NCI-H1417 treated with DMSO at 0.1 percent for 48 hours (cell line): ENCODE measurements around the gene MED16.
A peak's percentile ranks its signal among the peaks of the same experiment; 100 is the strongest.

Experiments used
- DNase-seq: peaks from one replicate; lab custom pipeline; 2025; lab: John Stamatoyannopoulos, UW

The MED16 gene

GRCh38 chr19:871446-872265, 21.3 kb downstream of the MED16 start:
- no peak for DNase-seq

- no peak for DNase-seq
These were observed 22.0 kb downstream of the MED16 start for GRCh38 chr19:870963-871401.

- no peak for DNase-seq
These were observed 22.7 kb downstream of the MED16 start for GRCh38 chr19:870314-870713.

- no peak for DNase-seq
These were observed 23.5 kb downstream of the MED16 start for GRCh38 chr19:869245-870177.

- DNase-seq: no peak
These were observed 24.3 kb downstream of the MED16 start for GRCh38 chr19:868458-869244.

DNA sequence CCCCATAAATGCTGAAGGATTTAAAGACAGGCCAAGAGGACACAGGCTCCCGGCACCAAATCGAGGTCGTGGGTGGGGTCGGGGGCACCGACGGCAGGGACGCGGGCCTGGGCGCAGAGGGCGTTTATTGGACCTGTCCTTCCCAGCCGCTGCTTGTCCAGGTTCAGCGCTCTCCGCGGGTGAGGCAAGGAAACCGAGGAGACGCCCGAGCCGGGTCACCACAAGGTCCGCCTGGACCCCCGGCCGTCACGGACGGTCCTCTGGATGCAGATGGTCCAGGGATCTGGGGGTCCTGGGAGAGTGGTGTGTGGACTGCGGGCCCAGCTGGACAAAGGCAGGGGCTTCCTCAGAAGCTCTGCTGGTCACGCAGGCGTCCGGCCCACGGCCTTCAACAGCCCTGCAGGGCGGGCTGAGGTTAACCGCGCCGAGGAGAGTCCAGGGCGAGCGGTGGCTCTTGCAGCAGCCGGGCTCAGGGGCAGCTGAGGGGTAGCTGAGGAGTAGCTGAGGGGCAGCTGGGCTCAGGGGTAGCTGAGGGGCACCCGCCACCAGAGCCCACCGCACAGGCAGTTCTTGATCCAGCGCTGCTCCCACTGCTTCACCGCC, 25.0 kb downstream of the MED16 start:
- DNase-seq: no peak

DNA sequence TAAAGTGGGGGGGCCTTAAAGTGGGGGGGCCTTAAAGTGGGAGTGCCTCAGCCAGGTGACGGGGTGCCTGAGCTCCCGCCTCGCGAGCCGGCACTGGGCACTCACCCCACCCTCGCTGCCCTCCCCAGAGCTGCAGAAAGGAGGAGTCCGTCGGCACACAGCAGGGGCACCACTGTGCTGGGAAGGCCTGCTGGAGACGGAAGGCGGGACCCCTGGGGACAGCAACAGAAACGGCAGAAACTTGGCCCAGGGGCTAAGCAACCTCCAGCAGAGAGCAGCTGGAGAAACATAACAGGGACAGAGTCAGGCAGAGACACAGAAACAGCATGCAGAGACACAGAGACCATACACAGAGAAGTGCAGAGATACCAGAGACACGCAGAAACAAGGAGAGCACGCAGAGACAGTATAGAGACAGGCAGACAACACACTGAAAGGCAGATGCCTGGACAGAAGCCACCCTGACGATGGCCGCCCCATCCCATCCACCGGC, 25.6 kb downstream of the MED16 start:
- no peak for DNase-seq

DNA sequence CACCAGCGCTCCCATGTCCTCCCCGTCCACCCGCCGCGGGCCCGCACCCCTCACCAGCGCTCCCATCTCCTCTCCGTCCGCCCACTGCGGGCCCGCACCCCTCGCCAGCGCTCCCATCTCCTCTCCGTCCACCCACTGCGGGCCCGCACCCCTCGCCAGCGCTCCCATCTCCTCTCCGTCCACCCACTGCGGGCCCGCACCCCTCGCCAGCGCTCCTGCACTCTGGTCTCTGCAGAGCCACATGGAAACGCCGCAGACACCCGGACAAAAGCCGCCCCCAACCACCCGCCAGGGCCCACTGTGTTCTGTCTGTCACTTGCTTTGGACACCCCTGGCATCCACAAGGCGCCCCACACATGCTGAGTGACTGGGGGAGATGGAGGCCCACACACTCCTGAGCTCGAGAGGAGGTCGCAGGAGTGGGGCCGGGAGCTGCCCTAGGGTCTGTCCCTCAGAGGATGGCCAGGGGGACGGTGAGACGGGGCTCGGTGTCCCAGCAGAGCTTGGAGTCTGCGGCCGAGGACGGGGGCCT, 26.2 kb downstream of the MED16 start:
- DNase-seq: no peak

GRCh38 chr19:863315-863620, 29.7 kb downstream of the MED16 start:
- no peak for DNase-seq

DNA sequence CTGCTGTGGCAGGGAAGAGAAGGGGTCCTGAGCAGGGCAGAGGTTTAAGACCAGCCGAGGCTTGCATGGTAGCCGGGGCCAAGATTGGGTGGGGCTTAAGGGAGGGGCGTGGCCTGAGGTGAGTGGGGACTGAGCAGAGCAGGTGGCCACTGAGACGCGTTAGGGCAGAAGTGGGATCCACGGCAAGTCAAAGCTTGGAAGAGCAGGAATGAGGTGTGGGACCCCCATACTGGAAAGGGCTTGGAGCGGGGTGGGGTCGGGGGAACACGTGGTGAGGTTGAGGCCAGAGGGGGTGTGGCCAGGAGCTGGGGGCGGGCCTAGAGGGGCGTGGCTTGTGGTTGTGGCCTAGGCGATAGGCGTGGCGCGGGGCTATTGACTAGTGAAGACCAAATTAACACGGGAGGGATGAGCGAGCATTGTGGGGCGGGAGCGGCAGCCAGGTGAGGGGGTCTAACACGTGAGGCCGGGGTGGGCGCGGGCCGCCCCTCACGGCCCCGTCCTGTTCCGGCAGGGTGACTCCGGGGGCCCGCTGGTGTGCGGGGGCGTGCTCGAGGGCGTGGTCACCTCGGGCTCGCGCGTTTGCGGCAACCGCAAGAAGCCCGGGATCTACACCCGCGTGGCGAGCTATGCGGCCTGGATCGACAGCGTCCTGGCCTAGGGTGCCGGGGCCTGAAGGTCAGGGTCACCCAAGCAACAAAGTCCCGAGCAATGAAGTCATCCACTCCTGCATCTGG, 30.2 kb downstream of the MED16 start:
- DNase-seq: no peak

DNA sequence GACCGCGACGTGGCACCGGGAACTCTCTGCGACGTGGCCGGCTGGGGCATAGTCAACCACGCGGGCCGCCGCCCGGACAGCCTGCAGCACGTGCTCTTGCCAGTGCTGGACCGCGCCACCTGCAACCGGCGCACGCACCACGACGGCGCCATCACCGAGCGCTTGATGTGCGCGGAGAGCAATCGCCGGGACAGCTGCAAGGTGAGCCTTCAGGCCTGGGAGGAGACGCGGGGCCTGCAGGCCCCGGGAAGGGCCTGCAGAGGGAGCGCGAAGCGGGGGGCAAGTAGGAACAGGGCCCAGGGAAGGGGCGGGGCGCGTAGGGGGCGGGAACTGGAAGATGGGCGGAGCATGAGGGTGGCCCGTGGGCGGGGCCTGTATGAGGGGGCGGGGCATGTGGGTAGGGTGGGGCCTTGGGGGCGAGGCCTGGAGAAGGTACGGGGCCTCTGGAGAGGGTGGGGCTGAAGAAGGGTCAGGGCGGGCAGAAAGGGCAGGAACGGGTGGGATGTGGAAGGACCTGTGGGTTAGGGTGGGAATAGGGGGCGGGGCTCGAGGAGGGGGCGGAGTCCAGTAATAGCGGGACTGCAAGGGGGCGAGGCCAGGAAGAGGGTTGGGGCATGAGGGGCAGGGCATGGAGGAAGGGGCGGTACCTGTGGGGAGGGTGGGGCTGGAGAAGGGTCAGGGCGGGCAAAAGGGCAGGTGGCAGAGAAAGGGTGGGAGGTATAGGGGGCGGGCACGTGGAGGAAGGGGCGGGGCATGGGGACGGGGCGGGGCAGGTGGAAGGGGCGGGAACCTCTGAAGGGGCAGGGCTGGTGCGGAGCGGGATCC, 31.0 kb downstream of the MED16 start:
- DNase-seq: peak; percentile 17

DNA sequence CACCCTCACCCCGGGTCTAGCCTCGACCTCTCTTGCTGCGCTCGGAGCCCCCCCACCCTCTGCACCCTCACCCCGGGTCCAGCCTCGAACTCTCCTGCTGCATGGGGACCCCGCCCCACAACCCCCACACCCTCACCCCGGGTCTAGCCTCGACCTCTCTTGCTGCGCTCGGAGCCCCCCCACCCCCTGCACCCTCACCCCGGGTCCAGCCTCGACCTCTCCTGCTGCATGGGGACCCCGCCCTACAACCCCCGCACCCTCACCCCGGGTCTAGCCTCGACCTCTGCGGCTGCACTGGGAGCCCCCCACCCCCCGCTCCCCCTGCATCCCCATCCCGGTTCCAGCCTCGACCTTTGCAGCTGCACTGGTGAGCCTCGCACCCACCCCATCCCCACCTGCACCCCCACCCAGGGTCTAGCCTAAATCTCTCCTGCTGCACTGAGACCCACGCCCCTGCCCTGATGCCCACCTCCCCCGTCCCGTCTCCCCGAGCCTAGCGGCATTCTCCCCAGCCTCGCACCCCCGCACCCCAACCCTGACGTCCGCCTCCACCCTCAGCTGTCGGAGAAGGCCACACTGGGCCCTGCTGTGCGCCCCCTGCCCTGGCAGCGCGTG, 31.7 kb downstream of the MED16 start:
- no peak for DNase-seq

DNA sequence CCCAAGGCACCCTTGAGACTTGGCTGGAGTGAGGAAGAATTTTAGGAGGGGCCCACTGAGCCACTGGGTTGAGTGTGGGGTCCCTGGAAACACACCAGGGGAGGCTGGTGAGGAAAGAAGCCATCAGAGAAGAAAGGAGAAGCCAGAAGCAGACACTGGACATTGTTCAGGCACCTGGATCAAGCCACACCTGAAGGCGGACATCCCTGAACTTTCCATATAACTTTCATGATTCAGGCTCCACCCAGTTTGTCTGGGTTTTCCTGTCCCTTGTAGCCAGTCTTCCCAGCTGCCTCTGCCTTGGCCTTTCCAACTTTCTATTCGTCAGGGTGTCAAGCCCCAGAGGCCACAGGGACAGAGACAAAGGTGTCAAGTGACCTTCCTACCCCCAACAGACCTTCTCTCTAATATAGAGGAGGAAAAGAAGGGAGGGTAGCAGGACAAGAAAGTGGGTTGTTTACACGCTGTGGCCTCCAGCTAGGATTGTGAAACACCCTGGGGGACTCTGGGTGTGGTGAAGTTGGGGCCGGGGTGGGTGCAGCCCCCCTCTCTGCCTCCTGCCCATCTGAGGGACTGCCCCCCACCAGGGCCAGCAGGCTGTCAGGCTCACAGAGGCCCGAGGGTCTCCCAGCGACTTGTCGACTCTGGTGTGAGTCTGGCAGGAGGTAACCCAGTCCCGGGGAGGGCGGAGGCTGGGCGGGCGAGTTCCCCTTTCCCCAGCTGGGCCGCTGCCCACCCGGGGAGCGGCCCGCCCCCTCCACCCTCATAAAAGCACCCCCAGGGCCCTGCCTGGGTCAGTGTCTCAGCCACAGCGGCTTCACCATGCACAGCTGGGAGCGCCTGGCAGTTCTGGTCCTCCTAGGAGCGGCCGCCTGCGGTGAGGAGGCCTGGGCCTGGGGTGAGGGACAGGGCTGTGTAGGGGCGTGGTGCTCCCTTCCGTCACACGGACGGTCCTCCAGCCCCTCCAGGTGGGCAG, 33.8 kb downstream of the MED16 start, which contains the start of gene CFD:
Gene CFD, plus strand, starts transcription at position 797 of the 976 bp plus-strand sequence. Its CDS starts 26 bp downstream, at position 823.
- no peak for DNase-seq

- DNase-seq: no peak
These were observed 34.7 kb downstream of the MED16 start for GRCh38 chr19:858284-858683.

DNA sequence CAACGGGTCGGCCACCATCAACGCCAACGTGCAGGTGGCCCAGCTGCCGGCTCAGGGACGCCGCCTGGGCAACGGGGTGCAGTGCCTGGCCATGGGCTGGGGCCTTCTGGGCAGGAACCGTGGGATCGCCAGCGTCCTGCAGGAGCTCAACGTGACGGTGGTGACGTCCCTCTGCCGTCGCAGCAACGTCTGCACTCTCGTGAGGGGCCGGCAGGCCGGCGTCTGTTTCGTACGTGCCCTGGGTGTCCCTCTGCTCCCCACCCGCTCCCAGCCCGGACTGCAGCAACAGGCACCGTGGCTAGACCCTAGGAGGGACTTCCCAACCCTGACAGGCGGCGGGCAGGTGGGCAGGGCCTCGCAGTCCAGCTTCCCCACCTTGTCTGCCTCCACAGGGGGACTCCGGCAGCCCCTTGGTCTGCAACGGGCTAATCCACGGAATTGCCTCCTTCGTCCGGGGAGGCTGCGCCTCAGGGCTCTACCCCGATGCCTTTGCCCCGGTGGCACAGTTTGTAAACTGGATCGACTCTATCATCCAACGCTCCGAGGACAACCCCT, 37.3 kb downstream of the MED16 start:
- DNase-seq: no peak

DNA sequence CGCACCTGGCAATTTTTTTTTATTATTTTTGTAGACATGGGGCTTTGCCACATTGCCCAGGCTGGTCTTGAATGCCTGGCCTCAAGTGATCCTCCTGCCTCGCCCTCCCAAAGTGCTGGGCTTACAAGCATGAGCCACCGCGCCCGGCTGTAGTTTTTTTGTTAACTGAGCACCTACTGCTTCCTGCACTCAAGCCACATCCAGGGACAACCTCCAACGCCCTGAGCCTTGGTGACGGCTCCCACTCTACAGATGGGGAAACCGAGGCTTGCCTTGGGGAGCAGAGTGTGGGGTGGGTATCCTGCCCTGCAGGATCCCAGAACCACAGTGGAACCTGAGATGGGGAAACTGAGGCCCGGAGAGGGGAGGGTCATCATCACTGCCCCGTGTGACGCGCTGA, 37.8 kb downstream of the MED16 start:
- DNase-seq: no peak

GRCh38 chr19:854549-854948, 38.4 kb downstream of the MED16 start:
- no peak for DNase-seq
